Transverse colon (tissue), 3 donors: ENCODE results near the gene LTBP4.

Experiments used
- POLR2A ChIP-seq: fragments of 450-650 bp; IDR thresholded peaks from one replicate; pipeline ENCODE4 v1.6.1; 2016; ENCODE audit warnings: antibody characterized with exemption, mild to moderate bottlenecking, moderate library complexity
- POLR2AphosphoS5 ChIP-seq, 3 donors: sonication (generic); formaldehyde crosslinking; IDR thresholded peaks; one replicate each; pipeline ENCODE4 v1.6.1; 2016; ENCODE audit warnings: antibody characterized with exemption in 3 of 3

DNA sequence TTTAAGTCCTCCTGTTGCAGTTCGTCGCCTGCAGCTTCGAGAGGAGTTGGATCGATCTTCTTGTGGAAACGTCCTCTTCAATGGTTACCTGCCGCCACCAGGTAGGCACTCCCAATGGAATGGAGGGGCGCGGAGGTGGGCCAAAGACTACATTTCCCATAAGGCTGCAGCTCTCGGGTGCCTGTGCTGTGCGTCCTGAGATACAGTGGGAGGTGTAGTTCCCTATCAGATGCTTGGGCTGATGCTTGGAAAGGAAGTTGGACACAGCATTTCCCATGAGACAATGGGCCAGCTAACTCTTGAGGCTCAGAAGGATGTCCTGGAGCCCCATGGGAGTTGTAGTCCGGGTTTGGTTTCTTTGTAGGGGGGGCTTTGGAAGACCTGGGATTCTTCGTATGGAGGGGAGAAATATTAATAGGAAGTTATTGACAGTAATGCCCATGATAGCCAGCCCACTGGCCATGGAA, 22.7 kb upstream of the LTBP4 start:
- no peak for TF ChIP-seq POLR2A
- TF ChIP-seq POLR2AphosphoS5 (IDR thresholded peaks at IDR 0.05): no peak
